ENCODE measurements around the gene MOSPD3.
A peak's percentile ranks its signal among the peaks of the same experiment; 100 is the strongest.
"Not testable (repeated sequence)": the region's sequence is repeated elsewhere in the genome, so short reads cannot be mapped to it uniquely, and the experiment has no call there.

MOSPD3 gene

GRCh38 chr7:100611983-100612729 is at the start of gene MOSPD3:
TSS of gene MOSPD3 (plus strand) at chr7:100612540. CDS start at chr7:100612792, 252 bp downstream.
- DNase-seq = peak; percentile 98 to 99

- DNase-seq = no peak
Observed at GRCh38 chr7:100563100-100563564, 49.2 kb upstream of the MOSPD3 start.

GRCh38 chr7:100563809-100564400 is 48.4 kb upstream of the MOSPD3 start:
- peak; percentile 38 to 54 for DNase-seq

GRCh38 chr7:100564405-100564804 is 47.9 kb upstream of the MOSPD3 start:
- DNase-seq = not testable (repeated sequence)

- no peak for DNase-seq
Observed at GRCh38 chr7:100565133-100565571, 47.2 kb upstream of the MOSPD3 start.

GRCh38 chr7:100566018-100566531 is 46.3 kb upstream of the MOSPD3 start:
- DNase-seq = no peak

- DNase-seq = no peak
Observed at GRCh38 chr7:100567031-100567730, 45.2 kb upstream of the MOSPD3 start.

- no peak for DNase-seq
Observed at GRCh38 chr7:100567751-100568175, 44.6 kb upstream of the MOSPD3 start.

GRCh38 chr7:100568176-100568895 is 44.0 kb upstream of the MOSPD3 start:
- DNase-seq = no peak

GRCh38 chr7:100568896-100569844 is 43.2 kb upstream of the MOSPD3 start:
- peak; percentile 40 to 65 for DNase-seq

GRCh38 chr7:100570954-100571828 is 41.1 kb upstream of the MOSPD3 start:
- no peak for DNase-seq

- DNase-seq = no peak
Observed at GRCh38 chr7:100571829-100572116, 40.6 kb upstream of the MOSPD3 start.

- DNase-seq = no peak
Observed at GRCh38 chr7:100572281-100572948, 39.9 kb upstream of the MOSPD3 start.

- DNase-seq = no peak
Observed at GRCh38 chr7:100572949-100573675, 39.2 kb upstream of the MOSPD3 start.

GRCh38 chr7:100573691-100574361 is 38.5 kb upstream of the MOSPD3 start, which contains the start of gene SAP25:
TSS of gene SAP25 (minus strand) at chr7:100573900. CDS start at chr7:100573742, 158 bp downstream.
- no peak for DNase-seq

GRCh38 chr7:100574362-100575205 is 37.8 kb upstream of the MOSPD3 start:
- DNase-seq = no peak

GRCh38 chr7:100575206-100575631 is 37.1 kb upstream of the MOSPD3 start:
- DNase-seq = no peak
